Neural cell (in vitro differentiated cells): ENCODE measurements around the gene CLEC10A.

Source experiments
- CTCF ChIP-seq: fragments of 450-650 bp; IDR thresholded peaks from 2 replicates; pipeline ENCODE4 v1.5.1; 2014; ENCODE audit warnings: antibody characterized with exemption, mild to moderate bottlenecking, moderate library complexity; ENCODE audit not compliant: poor library complexity, severe bottlenecking
- EP300 ChIP-seq: fragments of 450-650 bp; conservative IDR thresholded peaks from 2 replicates; pipeline ENCODE4 v1.6.1; 2014; ENCODE audit warnings: antibody characterized with exemption, mild to moderate bottlenecking, moderate library complexity; ENCODE audit not compliant: poor library complexity, severe bottlenecking
- EZH2 ChIP-seq: fragments of 200-600, 300-800 bp; shearing (Covaris generic), sonication (generic); IDR thresholded peaks from 2 replicates; pipeline ENCODE4 v1.6.1; 2014; ENCODE audit warnings: antibody characterized with exemption, low read length, borderline replicate concordance, mild to moderate bottlenecking; ENCODE audit not compliant: insufficient read depth, poor library complexity, severe bottlenecking
- POLR2AphosphoS5 ChIP-seq: IDR thresholded peaks from 2 replicates; pipeline ENCODE4 v1.6.1; 2012
- RAD21 ChIP-seq: fragments of 450-650 bp; conservative IDR thresholded peaks from 2 replicates; pipeline ENCODE4 v1.6.1; 2014; ENCODE audit warnings: antibody characterized with exemption, mild to moderate bottlenecking, moderate library complexity
- REST ChIP-seq: IDR thresholded peaks from 2 replicates; pipeline ENCODE4 v1.6.1; 2012; ENCODE audit warnings: borderline replicate concordance
- SMC3 ChIP-seq: fragments of 450-650 bp; conservative IDR thresholded peaks from 2 replicates; pipeline ENCODE4 v1.6.1; 2014; ENCODE audit warnings: antibody characterized with exemption, mild to moderate bottlenecking, moderate library complexity; ENCODE audit not compliant: poor library complexity

- TF ChIP-seq CTCF (no peak), EZH2 (no peak), REST (no peak), EP300 (no peak), RAD21 (no peak), SMC3 (no peak), POLR2AphosphoS5 (no peak)
Observed at GRCh38 chr17:7060165-7060891, 19.7 kb downstream of the CLEC10A start.
